GM12878 (cell line): ENCODE results near the gene CYS1.

Experiments
- ATF3 ChIP-seq: IDR thresholded peaks from 2 replicates; pipeline ENCODE4 v1.6.1; 2011; ENCODE audit warnings: low read depth, mild to moderate bottlenecking, low read length, moderate library complexity, borderline replicate concordance; ENCODE audit errors: extremely low read depth
- BCL11A ChIP-seq: IDR thresholded peaks from 2 replicates; pipeline ENCODE4 v1.6.1; 2011; ENCODE audit warnings: low read depth, low read length
- NFIC ChIP-seq: IDR thresholded peaks from 2 replicates; pipeline ENCODE4 v1.6.1; 2012; ENCODE audit warnings: low read depth, mild to moderate bottlenecking, inconsistent platforms, low read length, moderate library complexity
- NRF1 ChIP-seq: conservative IDR thresholded peaks from 2 replicates; pipeline ENCODE4 v1.6.1; 2011; ENCODE audit warnings: mild to moderate bottlenecking, low read depth, low read length, improper control_type of control experiment
- POLR2AphosphoS5 ChIP-seq: IDR thresholded peaks from 2 replicates; pipeline ENCODE4 v1.6.1; 2011; ENCODE audit warnings: mild to moderate bottlenecking, low read length, inconsistent platforms
- TAF1 ChIP-seq: IDR thresholded peaks from 2 replicates; pipeline ENCODE4 v1.6.1; 2011; ENCODE audit warnings: mild to moderate bottlenecking, low read depth, low read length, borderline replicate concordance
- TCF12 ChIP-seq: IDR thresholded peaks from 2 replicates; pipeline ENCODE4 v1.6.1; 2011; ENCODE audit warnings: low read depth, mild to moderate bottlenecking, low read length
- ZNF274 ChIP-seq: IDR thresholded peaks from one replicate; pipeline ENCODE4 v1.8.0; 2011; ENCODE audit not compliant: insufficient read length, insufficient read depth
- TF ChIP-seq, protein P1 (sequence below), 3 experiments: IDR thresholded peaks in 2 of 3; conservative IDR thresholded peaks in 1 of 3; 2 replicates each; pipeline ENCODE4 v1.5.1; 2011; ENCODE audit warnings: low read depth in 3 of 3, low read length in 3 of 3, mild to moderate bottlenecking in 3 of 3, control low read depth in 2 of 3, moderate library complexity in 2 of 3, inconsistent platforms in 1 of 3, mixed read lengths in 1 of 3; ENCODE audit not compliant: control insufficient read depth in 2 of 3, insufficient read depth in 1 of 3; ENCODE audit errors: extremely low read depth in 1 of 3
- TF ChIP-seq, protein P2 (sequence below): fragments of 450-650 bp; IDR thresholded peaks from 2 replicates; pipeline ENCODE4 v1.6.1; 2017; ENCODE audit warnings: mild to moderate bottlenecking, moderate library complexity
- TF ChIP-seq, protein P3 (sequence below): IDR thresholded peaks from 2 replicates; pipeline ENCODE4 v1.6.1; 2011; ENCODE audit warnings: borderline replicate concordance, low read depth, mild to moderate bottlenecking, moderate library complexity, mixed read lengths, low read length; ENCODE audit not compliant: insufficient read depth; ENCODE audit errors: extremely low read length

- TF ChIP-seq NFIC (no peak), TCF12 (no peak), ZNF274 (no peak), NRF1 (no peak), BCL11A (no peak), POLR2AphosphoS5 (no peak), TAF1 (no peak), ATF3 (no peak)
- TF ChIP-seq, protein P1, sequence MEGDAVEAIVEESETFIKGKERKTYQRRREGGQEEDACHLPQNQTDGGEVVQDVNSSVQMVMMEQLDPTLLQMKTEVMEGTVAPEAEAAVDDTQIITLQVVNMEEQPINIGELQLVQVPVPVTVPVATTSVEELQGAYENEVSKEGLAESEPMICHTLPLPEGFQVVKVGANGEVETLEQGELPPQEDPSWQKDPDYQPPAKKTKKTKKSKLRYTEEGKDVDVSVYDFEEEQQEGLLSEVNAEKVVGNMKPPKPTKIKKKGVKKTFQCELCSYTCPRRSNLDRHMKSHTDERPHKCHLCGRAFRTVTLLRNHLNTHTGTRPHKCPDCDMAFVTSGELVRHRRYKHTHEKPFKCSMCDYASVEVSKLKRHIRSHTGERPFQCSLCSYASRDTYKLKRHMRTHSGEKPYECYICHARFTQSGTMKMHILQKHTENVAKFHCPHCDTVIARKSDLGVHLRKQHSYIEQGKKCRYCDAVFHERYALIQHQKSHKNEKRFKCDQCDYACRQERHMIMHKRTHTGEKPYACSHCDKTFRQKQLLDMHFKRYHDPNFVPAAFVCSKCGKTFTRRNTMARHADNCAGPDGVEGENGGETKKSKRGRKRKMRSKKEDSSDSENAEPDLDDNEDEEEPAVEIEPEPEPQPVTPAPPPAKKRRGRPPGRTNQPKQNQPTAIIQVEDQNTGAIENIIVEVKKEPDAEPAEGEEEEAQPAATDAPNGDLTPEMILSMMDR (IDR thresholded peaks at IDR 0.05 in 2 of 3, conservative IDR thresholded peaks at IDR 0.05 in 1 of 3; ENCODE audit: control insufficient read depth in 2 of 3, extremely low read depth in 1 of 3, insufficient read depth in 1 of 3, low read depth in 3 of 3, low read length in 3 of 3) = no peak
- TF ChIP-seq, protein P2, sequence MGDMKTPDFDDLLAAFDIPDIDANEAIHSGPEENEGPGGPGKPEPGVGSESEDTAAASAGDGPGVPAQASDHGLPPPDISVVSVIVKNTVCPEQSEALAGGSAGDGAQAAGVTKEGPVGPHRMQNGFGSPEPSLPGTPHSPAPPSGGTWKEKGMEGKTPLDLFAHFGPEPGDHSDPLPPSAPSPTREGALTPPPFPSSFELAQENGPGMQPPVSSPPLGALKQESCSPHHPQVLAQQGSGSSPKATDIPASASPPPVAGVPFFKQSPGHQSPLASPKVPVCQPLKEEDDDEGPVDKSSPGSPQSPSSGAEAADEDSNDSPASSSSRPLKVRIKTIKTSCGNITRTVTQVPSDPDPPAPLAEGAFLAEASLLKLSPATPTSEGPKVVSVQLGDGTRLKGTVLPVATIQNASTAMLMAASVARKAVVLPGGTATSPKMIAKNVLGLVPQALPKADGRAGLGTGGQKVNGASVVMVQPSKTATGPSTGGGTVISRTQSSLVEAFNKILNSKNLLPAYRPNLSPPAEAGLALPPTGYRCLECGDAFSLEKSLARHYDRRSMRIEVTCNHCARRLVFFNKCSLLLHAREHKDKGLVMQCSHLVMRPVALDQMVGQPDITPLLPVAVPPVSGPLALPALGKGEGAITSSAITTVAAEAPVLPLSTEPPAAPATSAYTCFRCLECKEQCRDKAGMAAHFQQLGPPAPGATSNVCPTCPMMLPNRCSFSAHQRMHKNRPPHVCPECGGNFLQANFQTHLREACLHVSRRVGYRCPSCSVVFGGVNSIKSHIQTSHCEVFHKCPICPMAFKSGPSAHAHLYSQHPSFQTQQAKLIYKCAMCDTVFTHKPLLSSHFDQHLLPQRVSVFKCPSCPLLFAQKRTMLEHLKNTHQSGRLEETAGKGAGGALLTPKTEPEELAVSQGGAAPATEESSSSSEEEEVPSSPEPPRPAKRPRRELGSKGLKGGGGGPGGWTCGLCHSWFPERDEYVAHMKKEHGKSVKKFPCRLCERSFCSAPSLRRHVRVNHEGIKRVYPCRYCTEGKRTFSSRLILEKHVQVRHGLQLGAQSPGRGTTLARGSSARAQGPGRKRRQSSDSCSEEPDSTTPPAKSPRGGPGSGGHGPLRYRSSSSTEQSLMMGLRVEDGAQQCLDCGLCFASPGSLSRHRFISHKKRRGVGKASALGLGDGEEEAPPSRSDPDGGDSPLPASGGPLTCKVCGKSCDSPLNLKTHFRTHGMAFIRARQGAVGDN = no peak
- TF ChIP-seq, protein P3, sequence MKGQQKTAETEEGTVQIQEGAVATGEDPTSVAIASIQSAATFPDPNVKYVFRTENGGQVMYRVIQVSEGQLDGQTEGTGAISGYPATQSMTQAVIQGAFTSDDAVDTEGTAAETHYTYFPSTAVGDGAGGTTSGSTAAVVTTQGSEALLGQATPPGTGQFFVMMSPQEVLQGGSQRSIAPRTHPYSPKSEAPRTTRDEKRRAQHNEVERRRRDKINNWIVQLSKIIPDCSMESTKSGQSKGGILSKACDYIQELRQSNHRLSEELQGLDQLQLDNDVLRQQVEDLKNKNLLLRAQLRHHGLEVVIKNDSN = no peak
Observed at GRCh38 chr2:10008809-10009176, 71.4 kb downstream of the CYS1 start.
